B cell (primary cell): ENCODE measurements around the gene SNIP1.

Source experiments
- EZH2 ChIP-seq: IDR thresholded peaks from 2 replicates; pipeline ENCODE4 v1.6.1; 2012; ENCODE audit warnings: borderline replicate concordance, low read depth, mild to moderate bottlenecking, moderate library complexity, low read length; ENCODE audit not compliant: insufficient read depth, poor library complexity, severe bottlenecking
- TF ChIP-seq, protein P1 (sequence below): fragments of 200-600 bp; IDR thresholded peaks from one replicate; pipeline ENCODE4 v1.8.0; 2022; ENCODE audit warnings: antibody characterized with exemption, mild to moderate bottlenecking

DNA sequence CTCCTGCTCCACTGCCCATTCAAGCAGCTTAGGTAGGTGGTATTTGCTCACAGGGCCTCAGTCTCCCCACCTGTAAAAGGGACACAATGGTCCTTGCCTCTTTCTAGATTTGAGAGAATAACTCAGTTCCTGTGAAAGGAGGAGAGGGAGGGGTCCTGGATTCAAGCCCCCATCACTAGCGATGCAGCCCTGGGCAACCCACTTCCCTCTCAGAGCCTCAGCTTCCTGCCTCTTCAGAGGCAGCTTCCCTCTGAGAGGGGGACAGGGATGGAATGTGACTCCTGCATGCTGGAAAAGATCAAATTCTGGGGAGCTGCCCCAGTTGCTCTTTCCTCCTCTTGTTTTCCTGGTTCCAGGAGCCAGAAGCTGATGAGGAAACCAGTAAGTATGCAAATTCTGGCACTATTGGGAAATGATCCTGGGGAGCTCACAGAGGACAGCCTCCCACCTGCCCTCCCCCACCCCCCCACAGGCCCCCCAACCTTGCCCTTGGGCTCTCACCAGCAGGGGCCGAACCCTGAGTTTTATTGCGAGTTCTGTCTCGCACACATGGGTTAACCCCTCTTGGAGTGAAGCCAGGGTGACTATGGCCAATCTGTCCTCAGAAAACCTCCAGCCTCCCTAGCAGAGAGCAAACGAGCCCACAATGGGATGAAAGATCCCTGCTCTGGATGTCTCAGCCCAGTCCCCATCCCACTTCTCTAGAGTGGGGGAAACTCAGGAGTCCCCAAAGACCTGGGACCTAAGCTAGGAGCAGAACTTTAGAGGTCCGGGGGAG is 68.0 kb downstream of the SNIP1 start:
- TF ChIP-seq, protein P1, sequence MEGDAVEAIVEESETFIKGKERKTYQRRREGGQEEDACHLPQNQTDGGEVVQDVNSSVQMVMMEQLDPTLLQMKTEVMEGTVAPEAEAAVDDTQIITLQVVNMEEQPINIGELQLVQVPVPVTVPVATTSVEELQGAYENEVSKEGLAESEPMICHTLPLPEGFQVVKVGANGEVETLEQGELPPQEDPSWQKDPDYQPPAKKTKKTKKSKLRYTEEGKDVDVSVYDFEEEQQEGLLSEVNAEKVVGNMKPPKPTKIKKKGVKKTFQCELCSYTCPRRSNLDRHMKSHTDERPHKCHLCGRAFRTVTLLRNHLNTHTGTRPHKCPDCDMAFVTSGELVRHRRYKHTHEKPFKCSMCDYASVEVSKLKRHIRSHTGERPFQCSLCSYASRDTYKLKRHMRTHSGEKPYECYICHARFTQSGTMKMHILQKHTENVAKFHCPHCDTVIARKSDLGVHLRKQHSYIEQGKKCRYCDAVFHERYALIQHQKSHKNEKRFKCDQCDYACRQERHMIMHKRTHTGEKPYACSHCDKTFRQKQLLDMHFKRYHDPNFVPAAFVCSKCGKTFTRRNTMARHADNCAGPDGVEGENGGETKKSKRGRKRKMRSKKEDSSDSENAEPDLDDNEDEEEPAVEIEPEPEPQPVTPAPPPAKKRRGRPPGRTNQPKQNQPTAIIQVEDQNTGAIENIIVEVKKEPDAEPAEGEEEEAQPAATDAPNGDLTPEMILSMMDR = no peak
- TF ChIP-seq EZH2 = no peak
